Measurements from ENCODE around the gene SLC10A7.

SLC10A7 gene

DNA sequence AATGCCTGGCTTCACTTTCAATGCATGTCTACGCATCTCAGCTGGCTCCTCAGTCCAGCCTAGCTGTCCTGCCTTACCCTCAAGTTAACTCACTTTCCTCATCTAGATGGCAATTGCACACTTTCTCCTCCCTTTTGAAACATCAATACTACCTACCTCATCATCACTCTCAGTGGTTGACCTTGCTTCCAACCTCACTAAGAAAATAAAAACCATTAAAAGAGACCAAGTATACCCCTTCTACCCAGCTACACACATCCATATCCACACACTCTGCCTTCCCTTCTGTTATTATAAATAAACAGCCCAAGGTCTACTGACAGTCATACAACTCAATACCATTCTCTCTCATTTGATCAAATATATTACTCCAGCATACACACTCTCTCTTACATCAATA lies 21.5 kb downstream of the SLC10A7 start:
- H3K36me3 ChIP-seq, result peaks cover 22% of the 10 kb centered on the region
- H3K4me2 ChIP-seq, result no peak overlapping the region
- no peak overlapping the region for H3K9ac ChIP-seq
- TF ChIP-seq Cebpa-rat (IDR thresholded peaks at IDR 0.05), result no peak
- no peak overlapping the region for H3K27ac ChIP-seq
- no peaks in the 10 kb centered on the region for H3K27me3 ChIP-seq
- no peak overlapping the region for H3K4me3 ChIP-seq
- H3K4me1 ChIP-seq, result no peaks in the 10 kb centered on the region
- H3K9me3 ChIP-seq, result no peaks in the 10 kb centered on the region
- H4K20me1 ChIP-seq, result no peaks in the 10 kb centered on the region

DNA sequence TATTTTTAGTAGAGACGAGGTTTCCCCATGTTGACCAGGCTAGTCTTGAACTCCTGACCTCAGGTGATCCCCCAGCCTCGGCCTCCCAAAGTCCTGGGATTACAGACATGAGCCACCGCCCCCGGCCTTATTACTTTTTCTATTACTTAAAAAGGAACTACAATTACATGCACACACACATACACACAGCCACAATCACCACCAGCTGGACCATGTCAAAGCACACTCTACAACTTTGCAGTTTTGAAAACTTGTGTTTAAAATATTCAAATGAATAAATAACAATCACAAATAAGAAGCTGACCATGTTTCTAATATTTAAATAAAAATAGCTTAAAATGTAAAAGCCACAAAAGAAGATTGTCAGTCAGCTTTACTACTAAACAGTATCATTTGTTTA lies 23.4 kb downstream of the SLC10A7 start:
- Histone ChIP-seq H3K27ac (no peak overlapping the region), H3K9ac (no peak overlapping the region), H3K4me3 (no peak overlapping the region), H4K20me1 (no peaks in the 10 kb centered on the region), H3K4me2 (no peak overlapping the region), H3K4me1 (no peaks in the 10 kb centered on the region), H3K27me3 (no peaks in the 10 kb centered on the region), H3K36me3 (peaks cover 18% of the 10 kb centered on the region), H3K9me3 (no peaks in the 10 kb centered on the region)
- no peak for TF ChIP-seq Cebpa-rat (IDR thresholded peaks at IDR 0.05)

DNA sequence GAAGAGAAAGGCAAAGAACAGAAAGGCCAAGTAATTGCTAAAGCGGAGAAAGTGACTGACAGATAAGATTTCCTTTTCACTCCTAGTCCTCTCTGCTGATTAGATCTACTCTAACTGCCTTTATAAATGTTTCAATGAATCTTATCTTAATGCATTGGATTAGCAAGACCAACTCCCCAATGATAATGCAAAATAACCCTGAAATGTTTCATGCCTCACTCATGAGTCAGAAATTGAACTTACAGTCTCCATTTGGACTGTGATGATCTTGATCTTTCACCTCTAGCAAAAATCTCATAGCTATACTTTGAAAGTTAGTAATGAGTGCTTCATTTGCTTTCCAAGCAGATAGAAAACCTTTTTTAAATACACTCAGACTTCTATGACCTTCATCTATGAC lies 26.5 kb downstream of the SLC10A7 start:
- H3K9ac ChIP-seq, result no peak overlapping the region
- H3K27me3 ChIP-seq, result no peaks in the 10 kb centered on the region
- H3K9me3 ChIP-seq, result no peaks in the 10 kb centered on the region
- no peak overlapping the region for H3K27ac ChIP-seq
- H4K20me1 ChIP-seq, result no peaks in the 10 kb centered on the region
- H3K4me2 ChIP-seq, result no peak overlapping the region
- H3K4me1 ChIP-seq, result no peaks in the 10 kb centered on the region
- H3K36me3 ChIP-seq, result 0 out of 2 replicates have a peak, but pooled peaks cover 4% of the 10 kb centered on the region
- no peak overlapping the region for H3K4me3 ChIP-seq
- TF ChIP-seq Cebpa-rat (IDR thresholded peaks at IDR 0.05), result no peak

DNA sequence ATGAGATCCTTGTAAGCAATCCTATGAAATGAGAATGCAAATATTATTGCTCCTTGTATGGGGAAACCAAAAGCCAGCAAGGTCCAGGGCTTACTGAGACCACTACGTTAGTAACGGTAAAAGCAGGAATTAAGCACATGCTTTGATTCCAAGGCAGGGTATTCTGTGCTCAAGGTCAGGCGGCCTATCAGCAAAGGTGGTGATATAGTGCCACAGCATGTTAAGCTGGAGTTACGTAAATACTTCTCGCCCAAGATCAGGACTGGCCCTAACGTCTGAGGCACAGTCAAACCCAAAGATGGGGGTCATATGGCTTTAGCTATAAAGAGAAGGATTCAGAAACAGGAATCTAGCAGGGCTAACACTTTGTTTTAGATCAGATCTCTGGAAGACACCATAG lies 27.6 kb downstream of the SLC10A7 start:
- H3K4me2 ChIP-seq, result no peak overlapping the region
- no peak overlapping the region for H3K9ac ChIP-seq
- H3K4me3 ChIP-seq, result no peak overlapping the region
- H3K9me3 ChIP-seq, result no peaks in the 10 kb centered on the region
- H3K4me1 ChIP-seq, result no peaks in the 10 kb centered on the region
- no peak for TF ChIP-seq Cebpa-rat (IDR thresholded peaks at IDR 0.05)
- no peaks in the 10 kb centered on the region for H4K20me1 ChIP-seq
- H3K27ac ChIP-seq, result no peak overlapping the region
- H3K36me3 ChIP-seq, result 0 out of 2 replicates have a peak, but pooled peaks cover 4% of the 10 kb centered on the region
- no peaks in the 10 kb centered on the region for H3K27me3 ChIP-seq

DNA sequence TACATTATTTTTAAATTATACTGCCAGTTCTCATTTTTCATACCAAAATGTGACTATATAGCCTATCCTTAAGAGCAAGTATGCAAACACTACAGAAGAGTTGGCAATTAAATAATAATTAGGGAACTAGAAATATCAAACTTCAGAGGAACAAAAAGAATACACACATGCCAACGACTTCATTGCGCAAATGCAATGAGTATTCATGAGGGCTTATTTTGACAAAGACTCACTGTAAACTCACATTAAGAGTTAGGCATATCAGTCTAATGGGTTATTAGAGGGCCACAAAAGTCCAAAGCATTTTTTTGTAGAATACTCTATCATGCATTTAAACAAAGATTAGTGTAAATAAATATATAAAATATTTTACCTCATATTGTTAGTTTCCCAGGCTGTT lies 31.6 kb downstream of the SLC10A7 start:
- H4K20me1 ChIP-seq, result no peaks in the 10 kb centered on the region
- no peaks in the 10 kb centered on the region for H3K27me3 ChIP-seq
- H3K27ac ChIP-seq, result no peak overlapping the region
- no peak overlapping the region for H3K4me3 ChIP-seq
- H3K9me3 ChIP-seq, result no peaks in the 10 kb centered on the region
- no peak for TF ChIP-seq Cebpa-rat (IDR thresholded peaks at IDR 0.05)
- H3K9ac ChIP-seq, result no peak overlapping the region
- H3K36me3 ChIP-seq, result peaks cover 13% of the 10 kb centered on the region
- H3K4me1 ChIP-seq, result no peaks in the 10 kb centered on the region
- no peak overlapping the region for H3K4me2 ChIP-seq

DNA sequence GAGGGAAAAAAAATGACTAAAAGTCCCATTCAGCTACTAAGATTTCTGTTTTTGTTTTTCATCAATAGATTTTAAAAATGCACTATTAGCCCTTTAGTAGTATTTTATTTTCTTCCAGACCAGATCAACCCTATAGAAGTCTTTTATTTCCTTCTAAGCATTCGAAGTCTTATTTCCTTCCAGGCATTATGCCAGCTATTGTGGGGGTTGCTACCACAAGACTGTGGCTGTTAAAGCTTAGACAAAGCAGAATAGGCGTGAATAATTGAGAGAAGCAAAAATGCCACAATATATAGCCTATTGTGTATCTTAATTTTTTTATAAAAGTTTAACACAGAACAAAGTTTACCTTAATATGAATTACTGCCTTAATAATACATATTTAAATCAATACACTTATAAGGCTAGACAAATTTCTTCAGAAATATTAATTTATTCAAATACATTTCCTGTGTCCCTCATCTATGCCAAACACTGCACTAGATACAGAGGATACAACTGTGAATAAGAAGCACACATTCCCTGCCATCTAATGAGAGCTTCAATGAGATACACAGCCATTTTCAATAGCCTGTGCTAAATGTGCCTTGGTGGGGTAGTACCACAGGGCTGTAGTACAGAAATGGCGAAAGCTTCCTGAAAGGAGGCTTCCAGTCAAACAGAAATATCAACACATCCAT lies 33.1 kb downstream of the SLC10A7 start:
- H3K4me3 ChIP-seq, result no peak overlapping the region
- no peaks in the 10 kb centered on the region for H3K4me1 ChIP-seq
- H3K9me3 ChIP-seq, result peaks cover 4% of the 10 kb centered on the region; the same call in 1 of the 2 replicates
- peaks cover 9% of the 10 kb centered on the region for H3K36me3 ChIP-seq
- no peak overlapping the region for H3K4me2 ChIP-seq
- no peaks in the 10 kb centered on the region for H3K27me3 ChIP-seq
- no peaks in the 10 kb centered on the region for H4K20me1 ChIP-seq
- no peak overlapping the region for H3K9ac ChIP-seq
- H3K27ac ChIP-seq, result no peak overlapping the region
- TF ChIP-seq Cebpa-rat (IDR thresholded peaks at IDR 0.05), result no peak

DNA sequence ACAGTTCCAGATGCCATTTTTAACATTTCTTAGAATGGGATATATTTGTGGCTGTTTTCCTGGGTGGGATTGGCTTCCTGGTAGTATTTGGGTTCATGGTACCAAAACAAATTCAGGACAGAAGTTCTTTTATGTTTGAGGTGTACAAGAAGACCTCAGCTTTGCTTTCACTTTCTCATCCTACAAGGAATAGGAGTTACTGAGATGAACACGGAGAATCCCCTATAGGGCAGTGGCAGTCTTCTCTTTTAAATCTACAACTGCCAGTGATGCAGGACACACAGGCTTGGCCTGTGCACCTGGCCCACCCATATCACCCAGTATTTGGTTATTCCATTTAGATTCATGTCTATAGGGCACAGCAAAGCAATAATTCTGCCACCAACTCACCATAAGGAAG lies 35.2 kb downstream of the SLC10A7 start:
- no peak overlapping the region for H3K27ac ChIP-seq
- no peaks in the 10 kb centered on the region for H3K4me1 ChIP-seq
- no peak overlapping the region for H3K4me2 ChIP-seq
- H3K9ac ChIP-seq, result no peak overlapping the region
- peaks cover 10% of the 10 kb centered on the region for H3K36me3 ChIP-seq
- no peaks in the 10 kb centered on the region for H3K27me3 ChIP-seq
- H3K9me3 ChIP-seq, result peaks cover 11% of the 10 kb centered on the region
- H4K20me1 ChIP-seq, result no peaks in the 10 kb centered on the region
- H3K4me3 ChIP-seq, result no peak overlapping the region
- no peak for TF ChIP-seq Cebpa-rat (IDR thresholded peaks at IDR 0.05)

DNA sequence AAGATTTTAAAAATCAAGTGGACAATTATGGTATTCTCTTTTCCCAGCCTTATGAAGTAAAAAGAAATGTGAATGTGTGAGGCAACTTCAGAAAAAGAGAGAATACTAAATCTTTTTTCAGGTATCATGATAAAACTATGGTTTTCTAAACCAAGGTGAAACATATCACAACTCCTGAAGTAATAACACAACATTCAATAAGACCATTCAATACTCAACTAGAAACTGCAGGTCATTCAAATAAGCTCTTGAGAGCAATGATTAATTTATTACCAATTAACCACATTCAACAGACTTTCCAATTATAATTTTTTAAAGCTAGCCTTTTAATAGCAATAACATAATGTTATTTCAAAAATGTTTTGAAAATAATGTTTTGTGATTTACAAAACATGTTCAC lies 35.8 kb downstream of the SLC10A7 start:
- H4K20me1 ChIP-seq, result no peaks in the 10 kb centered on the region
- H3K27ac ChIP-seq, result no peak overlapping the region
- peaks cover 11% of the 10 kb centered on the region for H3K9me3 ChIP-seq
- no peak for TF ChIP-seq Cebpa-rat (IDR thresholded peaks at IDR 0.05)
- no peak overlapping the region for H3K9ac ChIP-seq
- no peaks in the 10 kb centered on the region for H3K27me3 ChIP-seq
- H3K4me1 ChIP-seq, result no peaks in the 10 kb centered on the region
- H3K36me3 ChIP-seq, result peaks cover 15% of the 10 kb centered on the region
- H3K4me2 ChIP-seq, result no peak overlapping the region
- H3K4me3 ChIP-seq, result no peak overlapping the region

DNA sequence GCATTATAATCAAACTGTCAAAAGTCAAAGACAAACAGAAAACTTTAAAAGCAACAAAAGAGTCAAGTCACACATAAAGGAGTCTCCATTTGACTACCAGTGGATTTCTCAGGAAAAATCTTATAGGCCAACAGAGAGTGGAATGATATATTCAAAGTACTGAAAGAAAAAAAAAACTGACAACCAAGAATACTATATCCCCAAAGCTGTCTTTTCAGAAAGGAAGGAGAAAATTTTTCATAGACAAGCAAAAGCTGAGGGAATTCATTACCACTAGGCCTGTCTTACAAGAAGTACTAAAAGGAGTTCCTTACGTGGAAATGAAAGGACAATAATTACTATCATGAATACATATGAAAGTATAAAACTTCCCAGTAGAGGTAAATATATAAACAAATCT lies 39.0 kb downstream of the SLC10A7 start:
- Histone ChIP-seq H3K9me3 (peaks cover 11% of the 10 kb centered on the region), H3K36me3 (peaks cover 17% of the 10 kb centered on the region), H3K9ac (no peak overlapping the region), H3K27me3 (no peaks in the 10 kb centered on the region), H3K27ac (no peak overlapping the region), H3K4me3 (no peak overlapping the region), H3K4me1 (peaks cover 7% of the 10 kb centered on the region), H3K4me2 (no peak overlapping the region), H4K20me1 (no peaks in the 10 kb centered on the region)
- no peak for TF ChIP-seq Cebpa-rat (IDR thresholded peaks at IDR 0.05)

DNA sequence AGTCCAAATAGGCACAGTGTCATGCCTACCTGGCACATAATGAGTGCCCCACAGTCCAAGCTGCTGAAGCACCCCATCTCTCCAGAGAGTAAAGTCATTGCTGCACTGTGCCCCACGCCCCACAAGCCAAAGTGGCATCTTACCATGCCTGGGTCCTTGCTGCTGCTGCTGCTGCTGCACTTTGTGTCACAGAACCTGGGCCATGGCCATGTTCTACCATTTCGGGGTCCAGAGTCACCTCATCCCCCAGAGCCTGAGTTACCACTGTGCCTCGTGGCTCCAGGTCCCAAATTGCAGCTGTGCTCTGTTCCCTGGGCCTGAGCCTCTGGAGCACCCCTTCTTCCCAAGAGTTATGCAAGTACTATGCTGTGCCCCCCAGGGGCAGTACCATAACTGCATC lies 40.5 kb downstream of the SLC10A7 start:
- Histone ChIP-seq H3K4me1 (peaks cover 9% of the 10 kb centered on the region), H4K20me1 (no peaks in the 10 kb centered on the region), H3K9me3 (peaks cover 11% of the 10 kb centered on the region), H3K9ac (no peak overlapping the region), H3K27ac (no peak overlapping the region), H3K36me3 (peaks cover 10% of the 10 kb centered on the region), H3K27me3 (no peaks in the 10 kb centered on the region), H3K4me3 (no peak overlapping the region), H3K4me2 (no peak overlapping the region)
- TF ChIP-seq Cebpa-rat (IDR thresholded peaks at IDR 0.05), result no peak

DNA sequence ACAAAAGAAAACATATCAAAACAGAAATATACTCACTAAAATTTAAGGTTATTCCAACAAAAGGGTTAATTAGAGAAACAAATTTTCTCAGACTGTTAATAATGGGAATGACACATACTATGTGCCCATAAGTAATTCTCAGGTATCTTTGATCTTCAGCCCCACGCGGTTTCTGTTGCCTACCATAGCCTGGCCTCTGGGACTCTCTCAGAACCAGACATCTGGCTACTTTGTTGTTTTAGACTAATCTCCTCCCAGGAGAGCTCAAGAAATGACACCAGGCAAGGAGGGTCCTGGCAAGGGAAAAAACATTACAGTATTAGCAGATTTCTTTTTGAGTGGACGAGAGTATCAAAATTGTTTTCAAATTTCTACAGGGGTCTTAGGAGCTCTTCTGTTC lies 43.7 kb downstream of the SLC10A7 start:
- TF ChIP-seq Cebpa-rat (IDR thresholded peaks at IDR 0.05), result no peak
- Histone ChIP-seq H4K20me1 (no peaks in the 10 kb centered on the region), H3K4me1 (peaks cover 9% of the 10 kb centered on the region), H3K9ac (no peak overlapping the region), H3K9me3 (peaks cover 7% of the 10 kb centered on the region), H3K27me3 (no peaks in the 10 kb centered on the region), H3K4me2 (no peak overlapping the region), H3K36me3 (peaks cover 10% of the 10 kb centered on the region), H3K27ac (no peak overlapping the region), H3K4me3 (no peak overlapping the region)
